Activated CD4-positive, alpha-beta T cell treated with anti-CD3 and anti-CD28 coated beads, Interleukin-2, amount 50 U/mL, for 1 hour (primary cell): Measurements from ENCODE around the gene ALDH5A1.
A peak's percentile ranks its signal among the peaks of the same experiment; 100 is the strongest.

Source experiments
- DNase-seq: peaks from one replicate; pipeline ENCODE4 v3.0.0-alpha.2; 2020

The ALDH5A1 gene

DNA sequence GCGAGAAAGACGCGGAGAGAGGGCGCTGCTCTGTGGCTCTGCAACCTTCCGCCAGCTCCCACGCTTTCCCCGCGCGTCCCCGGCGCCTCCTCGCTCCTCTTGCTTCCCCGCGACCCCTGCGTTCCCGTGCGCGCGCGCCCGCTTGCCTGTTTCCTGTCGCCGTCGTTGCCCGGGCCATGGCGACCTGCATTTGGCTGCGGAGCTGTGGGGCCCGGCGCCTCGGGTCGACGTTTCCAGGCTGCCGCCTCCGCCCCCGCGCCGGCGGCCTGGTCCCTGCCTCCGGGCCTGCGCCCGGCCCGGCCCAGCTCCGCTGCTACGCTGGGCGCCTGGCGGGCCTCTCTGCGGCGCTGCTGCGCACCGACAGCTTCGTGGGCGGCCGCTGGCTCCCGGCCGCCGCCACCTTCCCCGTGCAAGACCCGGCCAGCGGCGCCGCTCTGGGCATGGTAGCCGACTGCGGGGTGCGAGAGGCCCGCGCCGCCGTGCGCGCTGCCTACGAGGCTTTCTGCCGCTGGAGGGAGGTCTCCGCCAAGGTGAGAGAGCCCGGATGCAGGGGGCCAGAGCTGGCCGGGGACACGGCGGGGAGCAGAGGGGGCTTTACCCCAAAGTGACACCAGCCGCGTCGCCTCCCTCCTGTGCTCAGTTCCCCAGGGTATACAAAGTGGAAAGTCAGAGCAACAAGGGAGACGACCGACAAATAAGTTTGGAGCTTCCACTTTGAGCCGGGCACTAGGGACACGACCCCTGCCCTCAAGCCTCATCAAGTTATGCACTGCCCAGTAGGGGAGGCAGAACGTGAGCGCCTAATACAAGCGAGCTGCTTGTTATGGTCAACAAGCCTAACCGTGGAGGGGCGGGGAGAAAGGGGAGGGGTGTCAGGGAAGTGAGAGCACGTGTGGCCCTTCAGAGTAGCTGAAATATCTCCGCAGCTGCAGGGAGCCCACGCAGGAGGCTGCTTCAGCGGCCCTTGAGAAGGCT, at the start of gene ALDH5A1:
Gene ALDH5A1, plus strand, starts transcription at position 149 of the 975 bp plus-strand sequence. Its CDS starts 28 bp downstream, at position 177.
- peak; percentile 76 for DNase-seq

- no peak for DNase-seq
Measured at GRCh38 chr6:24445704-24446103, 49.1 kb upstream of the ALDH5A1 start.

DNA sequence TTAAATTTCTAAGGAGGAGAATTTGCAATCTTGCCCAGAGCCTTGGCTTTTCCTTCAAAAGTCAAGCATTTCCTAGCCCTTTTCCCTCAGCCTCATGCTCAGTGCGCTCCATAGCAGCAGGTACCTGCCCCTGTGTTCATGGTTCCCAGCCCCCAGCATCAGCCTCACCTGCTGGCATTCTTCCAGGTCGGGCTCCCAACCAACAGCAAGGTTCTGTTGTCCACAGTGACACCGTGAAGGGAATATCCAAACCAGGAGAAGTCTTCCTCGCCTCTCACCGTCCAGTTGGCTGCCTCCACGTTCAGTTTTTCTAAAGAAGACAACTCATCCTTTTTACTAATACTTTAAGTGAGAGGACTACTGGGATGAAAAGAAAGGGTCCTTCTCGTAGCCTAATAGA, 48.1 kb upstream of the ALDH5A1 start:
- no peak for DNase-seq

- no peak for DNase-seq
Measured at GRCh38 chr6:24448396-24448795, 46.4 kb upstream of the ALDH5A1 start.

- DNase-seq: no peak
Measured at GRCh38 chr6:24448828-24449525, 45.8 kb upstream of the ALDH5A1 start.

- no peak for DNase-seq
Measured at GRCh38 chr6:24451581-24452388, 43.0 kb upstream of the ALDH5A1 start.

GRCh38 chr6:24453921-24454320, 40.8 kb upstream of the ALDH5A1 start:
- DNase-seq: no peak

DNA sequence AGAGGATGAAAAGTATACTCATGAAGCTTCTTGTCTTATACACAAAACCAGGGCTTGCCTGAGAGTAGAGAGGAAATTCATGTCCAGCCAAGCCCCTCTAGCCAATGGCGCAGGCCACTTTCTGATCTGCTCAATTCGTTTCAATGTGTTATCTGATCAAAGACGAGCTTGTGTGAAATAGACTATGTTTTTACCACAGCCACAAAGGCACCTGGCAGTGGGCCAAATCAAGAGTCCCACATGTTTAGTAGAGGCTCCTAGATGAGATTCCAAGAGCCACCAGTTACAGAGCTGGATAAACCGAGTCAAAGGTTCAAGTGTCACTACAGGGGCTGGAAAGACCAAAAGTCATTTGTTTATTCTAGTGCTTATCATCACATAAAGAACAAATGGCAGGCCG, 40.3 kb upstream of the ALDH5A1 start:
- DNase-seq: no peak

GRCh38 chr6:24455061-24455460, 39.7 kb upstream of the ALDH5A1 start:
- DNase-seq: no peak

DNA sequence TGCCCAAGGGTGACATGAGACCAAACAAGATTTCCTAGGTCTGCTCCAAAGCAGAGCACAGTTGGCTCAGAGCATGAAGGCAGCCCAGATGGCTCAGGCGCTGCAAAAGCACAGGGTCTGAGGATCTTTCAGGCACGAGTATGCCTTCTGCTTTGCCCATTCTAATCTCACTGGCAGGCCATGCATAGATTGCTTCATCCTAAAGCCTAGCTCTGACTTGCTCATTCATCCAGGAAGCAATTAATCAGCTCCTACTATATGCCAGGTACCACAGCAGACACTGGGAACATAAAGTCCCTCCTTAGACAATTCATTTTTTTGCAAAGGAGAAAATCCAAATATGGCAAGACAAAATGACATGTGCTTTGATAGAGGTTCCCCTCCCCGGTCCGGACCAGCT, 36.6 kb upstream of the ALDH5A1 start:
- no peak for DNase-seq

GRCh38 chr6:24458941-24459340, 35.8 kb upstream of the ALDH5A1 start:
- no peak for DNase-seq

DNA sequence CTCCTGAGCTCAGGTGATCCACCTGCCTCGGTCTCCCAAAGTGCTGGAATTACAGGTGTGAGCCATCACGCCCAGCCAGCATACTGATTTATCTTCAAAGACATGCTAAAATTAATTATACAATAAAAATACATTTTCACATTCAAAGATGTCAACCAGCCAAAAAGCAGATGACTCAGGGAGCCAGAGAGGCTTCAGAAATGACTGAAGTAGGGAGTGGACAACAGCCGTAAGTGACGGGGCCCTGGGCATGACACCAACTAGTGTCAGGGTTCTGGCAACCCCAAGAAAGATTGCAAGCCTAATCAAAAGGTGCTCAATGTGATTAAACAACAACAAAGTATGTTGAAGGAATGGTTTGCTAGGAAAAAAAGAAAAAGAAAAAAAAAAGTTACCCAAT, 33.8 kb upstream of the ALDH5A1 start:
- DNase-seq: no peak

DNA sequence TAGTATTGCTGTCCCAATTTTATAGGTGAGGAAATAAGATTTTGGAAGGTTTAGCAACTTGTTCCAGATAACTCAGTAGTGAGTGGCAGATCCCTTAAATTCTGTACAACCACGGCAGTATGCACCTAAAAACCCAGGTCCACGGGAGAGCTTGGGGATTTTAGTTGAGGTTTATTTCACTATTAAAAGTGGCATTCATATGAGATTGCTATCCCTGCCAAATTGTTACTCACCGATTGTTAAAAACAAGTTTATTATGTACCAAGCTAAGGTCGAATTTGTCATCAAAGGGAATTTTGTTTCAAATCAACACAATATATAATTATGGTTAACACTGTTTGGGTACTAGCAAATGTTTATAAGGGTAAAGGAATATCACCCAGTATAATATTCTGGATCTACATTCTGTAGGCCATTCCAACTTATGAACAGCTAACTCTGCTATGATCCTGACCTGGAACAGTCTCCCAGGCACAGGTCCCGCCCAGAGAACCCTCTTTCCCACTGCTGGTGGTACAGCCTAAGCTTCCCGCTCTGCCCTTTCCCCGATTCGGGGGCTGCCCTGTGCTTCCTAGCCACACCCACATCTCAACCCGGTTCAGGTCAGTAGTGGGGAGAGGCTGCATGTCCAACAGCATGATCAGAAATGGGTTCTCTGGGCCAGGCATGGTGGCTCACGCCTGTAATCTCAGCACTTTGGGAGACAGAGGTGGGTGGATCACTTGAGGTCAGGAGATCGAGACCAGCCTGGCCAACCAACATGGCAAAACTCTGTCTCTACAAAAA, 30.3 kb upstream of the ALDH5A1 start:
- no peak for DNase-seq

DNA sequence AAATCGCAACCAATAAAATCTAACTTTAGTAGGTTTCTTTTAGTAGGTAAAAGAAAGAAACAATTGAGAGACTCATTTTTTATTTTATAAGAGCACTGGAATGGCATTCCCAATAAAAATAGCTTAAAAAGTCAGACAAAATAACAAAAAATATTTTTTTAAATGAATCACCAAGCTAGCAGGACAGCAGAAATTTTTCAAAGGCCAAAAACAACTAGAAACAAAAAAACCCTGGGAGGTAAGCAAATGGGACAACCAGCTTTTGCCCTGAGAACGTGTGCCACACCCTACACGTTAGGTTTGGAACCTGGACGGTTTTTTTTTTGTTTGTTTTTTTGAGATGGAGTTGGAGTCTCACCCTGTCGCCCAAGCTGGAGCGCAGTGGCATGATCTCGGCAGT, 25.0 kb upstream of the ALDH5A1 start:
- no peak for DNase-seq

GRCh38 chr6:24472181-24472580, 22.6 kb upstream of the ALDH5A1 start:
- DNase-seq: no peak

DNA sequence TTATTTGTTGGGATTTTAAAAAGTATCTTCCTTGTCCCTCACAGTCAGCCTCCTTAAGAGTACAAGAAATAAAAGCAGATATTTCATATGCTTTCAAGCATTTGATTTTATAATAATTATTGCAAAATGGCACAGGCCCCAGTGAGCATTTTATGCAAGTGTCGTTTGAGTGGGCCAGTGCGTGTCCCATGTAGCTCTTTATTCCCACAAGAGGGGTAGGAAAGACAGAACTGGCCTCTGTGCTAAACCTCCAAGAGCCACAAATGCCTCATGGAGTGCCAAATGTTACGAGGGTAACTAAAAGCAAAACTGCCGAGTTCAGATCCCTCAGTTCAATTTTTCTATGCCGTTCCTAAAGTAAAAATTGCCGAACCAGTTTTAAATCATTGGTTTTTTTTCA, 18.1 kb upstream of the ALDH5A1 start:
- no peak for DNase-seq

DNA sequence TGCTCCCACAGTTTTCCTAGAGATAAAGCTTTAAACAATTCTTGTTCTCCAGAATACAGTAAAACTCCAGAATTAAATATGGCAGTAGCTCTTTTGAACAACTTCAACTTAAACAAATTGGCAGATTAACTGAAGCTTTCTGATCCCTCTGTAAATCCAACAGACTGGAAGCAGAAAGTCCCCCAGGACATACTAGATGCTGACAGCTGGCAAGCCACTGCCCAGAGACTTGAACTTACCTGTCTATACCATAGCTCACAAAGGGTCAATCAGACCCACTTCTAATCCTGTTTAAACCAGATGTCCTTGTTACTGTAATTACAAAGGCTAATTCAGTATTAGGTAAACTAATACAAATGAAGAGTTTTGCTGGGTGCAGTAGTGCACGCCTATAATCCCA, 17.7 kb upstream of the ALDH5A1 start:
- no peak for DNase-seq

- DNase-seq: no peak
Measured at GRCh38 chr6:24478903-24479302, 15.9 kb upstream of the ALDH5A1 start.

GRCh38 chr6:24480705-24481104, 14.1 kb upstream of the ALDH5A1 start:
- DNase-seq: no peak

DNA sequence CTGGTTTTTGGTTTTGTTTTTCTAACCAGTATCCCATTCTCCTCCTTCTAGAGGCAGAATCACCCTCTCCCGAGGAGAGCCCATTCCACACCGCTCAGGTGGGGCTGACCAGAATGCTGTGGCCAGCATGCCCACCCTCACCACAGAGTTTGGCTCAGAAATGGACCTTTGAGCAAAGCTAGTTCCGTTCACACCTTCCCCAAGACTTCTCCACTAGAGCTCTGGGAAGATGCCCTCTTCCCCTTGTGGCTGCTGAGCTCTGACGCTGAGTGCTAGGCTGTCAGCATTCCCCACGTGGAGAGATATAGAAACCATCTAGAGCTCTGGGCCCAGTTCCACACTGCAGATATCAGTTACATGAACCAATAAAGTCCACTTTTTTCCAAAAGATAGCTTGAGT, 13.3 kb upstream of the ALDH5A1 start:
- no peak for DNase-seq

DNA sequence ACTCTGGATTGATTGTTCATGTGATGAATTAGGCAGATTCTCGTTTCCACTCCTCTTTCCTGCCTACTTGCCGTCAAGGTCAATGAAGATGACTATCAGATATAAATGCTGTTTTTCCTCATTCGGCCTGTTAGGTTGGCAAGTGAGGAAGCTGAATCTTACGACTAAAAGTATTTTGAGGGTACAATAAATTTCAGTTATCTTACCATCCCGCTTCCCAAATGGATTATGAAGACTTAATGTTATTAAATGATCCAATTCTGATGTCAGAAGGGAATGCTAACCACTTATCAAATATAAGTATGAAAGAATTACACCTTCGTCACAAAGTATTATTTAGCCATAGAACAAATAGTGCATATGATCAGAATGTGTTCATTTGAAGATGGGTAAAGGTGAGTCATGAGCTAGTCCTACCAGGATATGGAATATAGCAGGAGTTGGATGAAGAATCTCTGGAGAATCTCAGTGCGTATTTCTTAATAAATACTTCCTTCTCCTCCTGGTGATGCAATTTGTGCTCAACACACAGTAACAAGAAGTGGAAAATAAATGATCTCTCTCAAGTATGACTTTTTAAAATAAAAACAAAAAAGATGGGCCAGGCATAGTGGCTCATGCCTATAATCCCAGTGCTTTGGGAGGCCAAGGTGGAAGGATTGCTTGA, 10.0 kb upstream of the ALDH5A1 start:
- DNase-seq: no peak

GRCh38 chr6:24486065-24486464, 8.7 kb upstream of the ALDH5A1 start:
- no peak for DNase-seq
